Stomach (tissue), 9 donors: ENCODE data around the gene ELOVL1. TPM values are rescaled to one million over a fixed set of nuclear protein-coding genes. Genes with fewer than 3 reads are reported as not detected.
"Not testable (repeated sequence)": the region's sequence is repeated elsewhere in the genome, so short reads cannot be mapped to it uniquely, and the experiment has no call there.

ENCODE experiments used
- DNase-seq, 2 donors: peaks; one replicate each; pipeline versions ENCODE4 v3.0.0 to v3.0.0-alpha.2; 2013 to 2019
- H3K27ac ChIP-seq, 5 donors: fragments of 200-600 bp in 4 of 5; sonication (generic) in 4 of 5; one replicate each; pipeline ENCODE4 v1.5.1; 2013 to 2019; ENCODE audit warnings: mild to moderate bottlenecking in 1 of 5, moderate library complexity in 1 of 5
- H3K27me3 ChIP-seq, 3 donors: fragments of 200-600 bp; sonication (generic); one replicate each; pipeline ENCODE4 v1.5.1; 2017 to 2019; ENCODE audit warnings: mixed run types in 1 of 3
- H3K36me3 ChIP-seq, 4 donors: fragments of 200-600 bp; sonication (generic); 1 replicate in 3 of 4; 2 replicates in 1 of 4; pipeline ENCODE4 v1.5.1; 2016 to 2019
- H3K4me1 ChIP-seq, 4 donors: fragments of 200-600 bp; sonication (generic); one replicate each; pipeline ENCODE4 v1.5.1; 2016 to 2019
- H3K4me3 ChIP-seq, 4 donors: fragments of 200-600 bp; sonication (generic) in 3 of 4; one replicate each; pipeline ENCODE4 v1.5.1; 2016 to 2019; ENCODE audit warnings: mild to moderate bottlenecking in 1 of 4
- H3K9me3 ChIP-seq, 4 donors: fragments of 200-600 bp; sonication (generic); one replicate each; pipeline ENCODE4 v1.5.1; 2016 to 2019
- CTCF ChIP-seq, 7 experiments: fragments of 450-650 bp in 4 of 7; fragments of 200-600 bp in 3 of 7; sonication (generic) in 3 of 7; IDR thresholded peaks; one replicate each; pipeline ENCODE4 v1.5.1; 2016 to 2019; ENCODE audit warnings: antibody characterized with exemption in 7 of 7, control low read depth in 2 of 7, mild to moderate bottlenecking in 1 of 7
- EP300 ChIP-seq: sonication (generic); formaldehyde crosslinking; IDR thresholded peaks from one replicate; pipeline ENCODE4 v1.6.1; 2017; ENCODE audit warnings: antibody characterized with exemption
- POLR2A ChIP-seq, 4 donors: fragments of 450-650 bp; IDR thresholded peaks; one replicate each; pipeline ENCODE4 v1.6.1; 2016; ENCODE audit warnings: antibody characterized with exemption in 4 of 4, control low read depth in 2 of 4, mild to moderate bottlenecking in 1 of 4, moderate library complexity in 1 of 4
- POLR2AphosphoS5 ChIP-seq, 3 donors: sonication (generic); formaldehyde crosslinking; IDR thresholded peaks; one replicate each; pipeline ENCODE4 v1.6.1; 2016; ENCODE audit warnings: antibody characterized with exemption in 3 of 3
- WGBS, 5 donors: extraction: QIAGEN DNeasy Blood & Tissue Kit in 3 of 5; methylation state at CpG; one replicate each; pipeline versions ENCODE4 v1.1.5 to v1.1.7; 2013 to 2018; 5-methylcytosine and 5-hydroxymethylcytosine counted together
- intact Hi-C: fragments of 100-400 bp; cut with DNase I; formaldehyde crosslinking; loops from one replicate; pipeline ENCODE4 v1.15.1; 2023; ENCODE audit warnings: low total_unique reads
- polyA plus RNA-seq, 3 donors: library from polyadenylated mRNA; stranded (reverse); fragments of 200-250 nt; gene quantifications; one replicate each; pipeline ENCODE4 v1.2.3, GENCODE V29; 2013
- total RNA-seq, 5 donors: library from RNA; depleted of rRNA; stranded (reverse); fragments of >200 nt; gene quantifications; one replicate each; pipeline versions ENCODE4 v1.1.0 to v1.2.3, GENCODE V29; 2014 to 2016
- donor health status: healthy with polysubstance abuse.
- donor health status: Bipolar disorder and iron deficiency.
- donor health status: healthy.

The ELOVL1 gene
- total and polyA plus RNA-seq, 8 donors: 7.6 to 109 (median 55.7) TPM

- TF ChIP-seq CTCF (IDR thresholded peaks at IDR 0.05) (no peak), POLR2A (IDR thresholded peaks at IDR 0.05) (no peak), EP300 (no peak), POLR2AphosphoS5 (IDR thresholded peaks at IDR 0.05) (no peak)
- 86 to 90% (median 88%) methylated on average over 6 of the region's 6 CpGs for WGBS, 5 donors
- H3K4me1 ChIP-seq: peaks cover 0 to 9% (median 3%) of the 10 kb centered on the region in 4 donors
Measured at GRCh38 chr1:43402089-43402865, 34.5 kb upstream of the ELOVL1 start.

GRCh38 chr1:43400441-43400840, 32.6 kb upstream of the ELOVL1 start:
- H3K4me3 ChIP-seq, H3K27me3 ChIP-seq, H3K9me3 ChIP-seq, DNase-seq, intact Hi-C loops, H3K27ac ChIP-seq: not testable (repeated sequence)
- Histone ChIP-seq H3K4me1 (peaks cover 0 to 16% (median 4%) of the 10 kb centered on the region in 4 donors), H3K36me3 (peaks cover 18 to 54% (median 41%) of the 10 kb centered on the region in 4 donors)
- 95 to 98% (median 97%) methylated on average over 9 of the region's 9 CpGs for WGBS, 5 donors

More at GRCh38 chr1:43402089-43402865, 34.5 kb upstream of the ELOVL1 start:
- no peaks in the 10 kb centered on the region for H3K9me3 ChIP-seq
- no peaks in the 10 kb centered on the region for H3K27me3 ChIP-seq
- no peak for DNase-seq
- peaks cover 34 to 56% (median 49%) of the 10 kb centered on the region in 4 donors for H3K36me3 ChIP-seq
- intact Hi-C loops: no loop called here
- no peak overlapping the region for H3K27ac ChIP-seq
- no peak overlapping the region for H3K4me3 ChIP-seq

- Histone ChIP-seq H3K9me3 (no peaks in the 10 kb centered on the region), H3K27me3 (no peaks in the 10 kb centered on the region), H3K4me3 (no peak overlapping the region), H3K27ac (no peak overlapping the region), H3K36me3 (peaks cover 0 to 35% (median 25%) of the 10 kb centered on the region in 4 donors), H3K4me1 (peaks cover 0 to 16% (median 8%) of the 10 kb centered on the region in 4 donors)
- WGBS, 5 donors: 95 to 97% (median 96%) methylated on average over 3 of the region's 3 CpGs
- no peak for TF ChIP-seq EP300
- no peak for TF ChIP-seq POLR2AphosphoS5 (IDR thresholded peaks at IDR 0.05)
- TF ChIP-seq CTCF (IDR thresholded peaks at IDR 0.05): no peak
- TF ChIP-seq POLR2A (IDR thresholded peaks at IDR 0.05): no peak
- no peak for DNase-seq
- intact Hi-C loops: no loop called here
Measured at GRCh38 chr1:43398227-43398626, 30.4 kb upstream of the ELOVL1 start.

- Histone ChIP-seq H3K27me3 (no peaks in the 10 kb centered on the region), H3K9me3 (no peaks in the 10 kb centered on the region), H3K4me1 (peaks cover 0 to 21% (median 6%) of the 10 kb centered on the region in 4 donors), H3K36me3 (peaks cover 0 to 29% (median 19%) of the 10 kb centered on the region in 4 donors), H3K27ac (no peak overlapping the region), H3K4me3 (no peak overlapping the region)
- DNase-seq: no peak
- intact Hi-C loops: no loop called here
- no peak for TF ChIP-seq CTCF (IDR thresholded peaks at IDR 0.05)
- no peak for TF ChIP-seq POLR2AphosphoS5 (IDR thresholded peaks at IDR 0.05)
- 25 to 56% (median 44%) methylated on average over 1 of the region's 1 CpG for WGBS, 5 donors
Measured at GRCh38 chr1:43396059-43396458, 28.2 kb upstream of the ELOVL1 start.

GRCh38 chr1:43395523-43395922, 27.7 kb upstream of the ELOVL1 start:
- 63 to 82% (median 67%) methylated on average over 4 of the region's 4 CpGs for WGBS, 5 donors

More at GRCh38 chr1:43395523-43395922, 27.7 kb upstream of the ELOVL1 start:
- no peaks in the 10 kb centered on the region for H3K9me3 ChIP-seq
- peaks cover 0 to 29% (median 19%) of the 10 kb centered on the region in 4 donors for H3K36me3 ChIP-seq
- no peak overlapping the region for H3K27ac ChIP-seq
- intact Hi-C loops: no loop called here
- no peak for DNase-seq
- TF ChIP-seq POLR2A (IDR thresholded peaks at IDR 0.05): no peak
- TF ChIP-seq EP300: no peak
- TF ChIP-seq POLR2AphosphoS5 (IDR thresholded peaks at IDR 0.05): no peak
- no peak for TF ChIP-seq CTCF (IDR thresholded peaks at IDR 0.05)
- H3K27me3 ChIP-seq: no peaks in the 10 kb centered on the region
- no peak overlapping the region for H3K4me3 ChIP-seq
- H3K4me1 ChIP-seq: peaks cover 5 to 27% (median 12%) of the 10 kb centered on the region in 4 donors
